ENCODE data around the gene PROSER3.

PROSER3 gene

GRCh38 chr19:35779033-35779432, 21.1 kb downstream of the PROSER3 start:
- DNase-seq: no peak

- DNase-seq: no peak
Observed at GRCh38 chr19:35780058-35780457, 22.1 kb downstream of the PROSER3 start.

DNA sequence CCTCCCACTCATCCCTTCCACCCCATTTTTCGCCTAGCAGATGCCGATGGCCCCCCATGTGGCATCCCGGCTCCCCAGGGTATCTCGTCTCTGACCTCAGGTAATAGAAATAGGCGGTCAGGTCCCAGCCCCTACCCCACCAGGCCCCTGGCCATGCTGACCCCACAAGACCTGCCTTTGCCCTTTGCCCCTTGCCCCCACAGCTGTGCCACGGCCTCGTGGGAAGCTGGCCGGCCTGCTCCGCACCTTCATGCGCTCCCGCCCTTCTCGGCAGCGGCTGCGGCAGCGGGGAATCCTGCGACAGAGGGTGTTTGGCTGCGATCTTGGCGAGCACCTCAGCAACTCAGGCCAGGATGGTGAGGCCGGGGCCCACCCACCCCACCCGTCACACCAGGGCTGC, 22.7 kb downstream of the PROSER3 start:
- DNase-seq: no peak

DNA sequence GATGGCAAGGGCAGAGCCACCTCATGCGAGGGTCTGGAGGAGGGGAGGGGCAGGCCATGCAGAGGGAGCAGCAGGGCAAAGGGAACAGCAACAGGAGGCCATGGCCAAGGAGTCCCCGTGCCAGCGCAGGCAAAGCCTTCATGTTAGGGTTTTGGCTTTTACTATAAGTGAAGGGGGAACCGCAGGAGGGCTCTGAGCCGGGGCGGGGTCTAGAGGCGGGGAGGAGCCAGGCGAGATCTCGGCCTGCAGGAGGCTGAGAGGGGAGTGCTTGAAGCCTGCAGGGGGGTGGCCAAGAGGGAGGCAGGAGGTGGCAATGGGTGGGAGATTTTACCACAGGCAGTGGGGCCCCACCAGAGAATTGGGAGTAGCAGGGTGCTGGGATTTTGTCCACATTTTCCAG, 23.7 kb downstream of the PROSER3 start:
- no peak for DNase-seq

DNA sequence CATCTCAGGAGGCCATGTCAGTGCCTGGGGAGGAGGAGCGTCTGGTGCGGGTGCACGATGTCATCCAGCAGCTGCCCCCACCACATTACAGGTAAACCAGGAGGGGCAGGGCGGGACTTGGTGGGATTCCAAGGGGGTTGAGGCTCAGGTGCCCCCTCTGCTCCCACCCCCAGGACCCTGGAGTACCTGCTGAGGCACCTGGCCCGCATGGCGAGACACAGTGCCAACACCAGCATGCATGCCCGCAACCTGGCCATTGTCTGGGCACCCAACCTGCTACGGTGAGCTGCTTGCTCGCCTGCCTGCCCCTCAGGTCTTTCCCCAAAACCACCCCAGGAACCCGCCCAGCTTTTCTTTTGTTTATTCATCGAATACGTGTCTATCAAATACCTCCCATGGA, 24.6 kb downstream of the PROSER3 start:
- no peak for DNase-seq

GRCh38 chr19:35783469-35784434, 25.8 kb downstream of the PROSER3 start:
- no peak for DNase-seq

DNA sequence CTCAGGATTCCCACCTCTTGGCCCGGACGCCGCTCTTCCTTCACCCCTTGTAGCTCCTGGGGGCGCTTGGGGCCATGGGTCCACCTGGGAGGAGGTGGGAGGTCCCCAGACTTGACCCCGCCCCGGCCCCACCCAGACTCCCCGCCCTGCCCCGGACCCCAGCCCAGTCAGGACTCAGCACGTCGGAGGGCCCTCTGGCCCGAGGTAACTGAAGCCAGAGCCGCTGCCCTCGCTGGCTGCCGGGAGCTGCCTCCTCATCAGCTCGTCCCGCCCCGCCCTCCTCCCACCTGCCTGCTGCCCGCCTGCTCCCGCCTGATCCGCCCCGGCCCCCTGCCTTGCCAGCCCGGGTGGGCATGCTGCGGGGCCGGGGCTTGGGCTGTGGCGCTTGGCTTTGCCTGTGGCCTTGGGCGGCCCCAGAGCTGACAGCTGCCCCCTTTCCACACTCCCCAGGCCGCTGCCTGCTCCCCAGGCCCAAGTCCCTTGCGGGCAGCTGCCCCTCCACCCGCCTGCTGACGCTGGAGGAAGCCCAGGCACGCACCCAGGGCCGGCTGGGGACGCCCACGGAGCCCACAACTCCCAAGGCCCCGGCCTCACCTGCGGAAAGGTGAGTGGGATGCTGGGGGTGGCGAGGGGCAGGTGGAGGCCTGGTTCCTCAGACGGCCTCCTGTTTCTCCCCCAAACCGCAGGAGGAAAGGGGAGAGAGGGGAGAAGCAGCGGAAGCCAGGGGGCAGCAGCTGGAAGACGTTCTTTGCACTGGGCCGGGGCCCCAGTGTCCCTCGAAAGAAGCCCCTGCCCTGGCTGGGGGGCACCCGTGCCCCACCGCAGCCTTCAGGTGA, 26.7 kb downstream of the PROSER3 start:
- no peak for DNase-seq

GRCh38 chr19:35785339-35785627, 27.3 kb downstream of the PROSER3 start:
- DNase-seq: no peak

GRCh38 chr19:35786299-35787160, 28.6 kb downstream of the PROSER3 start:
- no peak for DNase-seq

DNA sequence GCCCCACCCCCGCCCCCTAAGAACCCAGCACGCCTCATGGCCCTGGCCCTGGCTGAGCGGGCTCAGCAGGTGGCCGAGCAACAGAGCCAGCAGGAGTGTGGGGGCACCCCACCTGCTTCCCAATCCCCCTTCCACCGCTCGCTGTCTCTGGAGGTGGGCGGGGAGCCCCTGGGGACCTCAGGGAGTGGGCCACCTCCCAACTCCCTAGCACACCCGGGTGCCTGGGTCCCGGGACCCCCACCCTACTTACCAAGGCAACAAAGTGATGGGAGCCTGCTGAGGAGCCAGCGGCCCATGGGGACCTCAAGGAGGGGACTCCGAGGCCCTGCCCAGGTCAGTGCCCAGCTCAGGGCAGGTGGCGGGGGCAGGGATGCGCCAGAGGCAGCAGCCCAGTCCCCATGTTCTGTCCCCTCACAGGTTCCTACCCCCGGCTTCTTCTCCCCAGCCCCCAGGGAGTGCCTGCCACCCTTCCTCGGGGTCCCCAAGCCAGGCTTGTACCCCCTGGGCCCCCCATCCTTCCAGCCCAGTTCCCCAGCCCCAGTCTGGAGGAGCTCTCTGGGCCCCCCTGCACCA, 29.3 kb downstream of the PROSER3 start:
- no peak for DNase-seq

DNA sequence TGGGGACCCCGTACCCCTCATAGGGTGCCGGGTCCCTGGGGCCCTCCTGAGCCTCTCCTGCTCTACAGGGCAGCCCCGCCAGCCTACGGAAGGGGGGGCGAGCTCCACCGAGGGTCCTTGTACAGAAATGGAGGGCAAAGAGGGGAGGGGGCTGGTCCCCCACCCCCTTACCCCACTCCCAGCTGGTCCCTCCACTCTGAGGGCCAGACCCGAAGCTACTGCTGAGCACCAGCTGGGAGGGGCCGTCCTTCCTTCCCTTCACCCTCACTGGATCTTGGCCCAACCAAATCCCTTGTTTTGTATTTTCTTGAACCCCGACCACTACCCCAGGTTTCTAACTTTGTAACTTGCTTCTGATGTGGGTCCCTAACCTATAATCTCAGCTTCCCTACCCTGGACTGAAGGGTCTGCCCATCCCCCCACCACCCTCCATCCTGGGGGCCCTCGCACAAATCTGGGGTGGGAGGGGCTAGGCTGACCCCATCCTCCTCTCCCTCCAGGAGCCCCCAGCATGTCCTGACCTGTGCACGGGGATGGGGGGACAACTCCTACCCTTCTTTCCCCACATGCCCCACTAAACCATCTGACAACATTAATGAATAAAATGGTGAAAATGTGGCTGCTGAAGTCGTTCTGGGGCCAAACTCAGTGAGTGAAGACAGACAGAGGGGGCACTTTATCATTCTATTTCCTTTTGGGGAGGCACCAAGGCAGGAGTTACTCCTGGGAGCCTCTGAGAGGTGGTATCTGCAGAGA, 30.4 kb downstream of the PROSER3 start:
- DNase-seq: no peak

- DNase-seq: no peak
Observed at GRCh38 chr19:35789195-35789977, 31.4 kb downstream of the PROSER3 start.

DNA sequence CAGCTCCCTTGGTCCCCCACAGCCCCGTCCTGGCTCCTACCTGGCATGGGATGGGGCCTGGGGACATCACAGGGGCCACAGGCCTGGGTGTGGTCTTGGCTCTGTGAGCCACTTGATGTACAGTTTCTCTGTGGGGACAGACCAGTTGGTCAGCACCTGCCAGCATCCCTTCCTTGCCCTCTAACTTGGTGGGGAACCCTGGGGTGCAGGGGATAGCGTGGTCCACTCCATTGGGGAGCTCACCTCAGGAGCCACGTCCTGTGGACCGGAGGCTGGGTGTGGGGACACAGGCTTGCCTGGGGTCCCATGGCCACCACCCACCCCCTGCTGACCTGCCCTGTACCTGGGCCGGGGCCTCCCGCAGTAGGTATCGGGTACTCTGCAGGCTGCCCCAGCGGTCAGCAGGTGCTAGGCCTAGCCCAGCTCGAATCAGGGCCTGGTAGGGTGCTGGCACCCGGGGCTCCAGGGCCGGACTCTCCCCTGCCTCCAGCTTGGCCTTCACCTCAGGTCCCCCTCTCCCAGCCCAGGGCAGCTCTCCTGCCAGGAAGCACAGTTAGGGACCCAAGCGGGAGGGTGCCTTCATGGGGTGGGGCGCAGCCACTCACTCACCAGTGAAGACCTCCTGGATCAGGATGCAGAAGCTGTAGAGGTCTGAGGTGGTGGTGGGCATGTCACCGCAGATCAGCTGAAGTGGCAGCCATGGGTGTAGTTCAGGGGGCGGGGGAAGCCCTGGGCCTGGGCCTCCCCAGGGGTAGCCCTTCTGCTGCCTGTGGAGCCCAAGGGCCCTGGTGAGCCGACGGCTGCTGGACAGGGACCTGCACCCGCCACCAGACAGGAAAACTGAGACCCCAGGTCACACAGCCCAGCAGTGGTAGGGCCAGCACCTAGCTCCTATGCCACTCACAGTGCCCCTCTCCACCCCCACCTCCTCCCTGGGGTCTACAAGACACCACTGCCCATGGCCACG, 32.3 kb downstream of the PROSER3 start:
- no peak for DNase-seq

DNA sequence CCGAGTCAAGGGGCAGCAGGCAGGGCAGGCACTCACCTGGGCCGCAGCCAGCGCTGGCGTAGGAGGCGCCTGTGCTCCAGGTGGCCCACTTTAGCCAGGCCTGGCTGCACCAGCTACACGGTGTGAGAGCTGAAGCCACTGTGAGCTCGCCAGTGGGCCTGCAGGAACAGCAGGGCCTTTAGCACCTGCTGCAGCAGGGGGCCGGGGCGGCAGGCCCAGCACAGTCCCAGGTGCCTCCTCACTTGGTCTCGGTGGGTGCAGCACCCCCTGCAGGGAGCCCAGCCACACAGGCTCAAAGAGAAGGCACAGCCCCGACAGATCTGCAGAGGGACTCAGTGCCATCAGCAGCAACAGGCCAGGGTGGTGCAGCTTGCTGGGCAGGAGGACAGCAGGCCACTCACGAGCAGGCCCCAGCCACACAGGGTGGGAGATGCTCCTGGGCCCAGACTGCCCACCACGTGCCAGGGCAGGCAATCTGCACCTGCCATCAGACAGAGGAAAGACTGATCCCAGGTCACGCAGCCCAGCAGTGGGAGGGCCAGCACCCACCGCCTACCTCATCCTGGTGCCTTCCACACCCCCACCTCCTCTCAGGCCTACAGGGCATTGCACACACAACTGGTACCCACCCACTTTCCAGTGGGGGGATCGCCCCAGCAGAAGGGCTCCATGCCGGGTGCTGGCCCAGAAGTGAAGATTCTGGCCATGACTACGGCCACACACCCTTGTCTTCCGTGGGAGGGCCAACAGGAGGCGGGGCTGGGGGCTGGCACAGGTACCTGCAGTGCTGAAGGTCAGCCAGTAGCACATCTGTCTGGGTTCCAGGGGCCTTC, 33.2 kb downstream of the PROSER3 start:
- DNase-seq: no peak

DNA sequence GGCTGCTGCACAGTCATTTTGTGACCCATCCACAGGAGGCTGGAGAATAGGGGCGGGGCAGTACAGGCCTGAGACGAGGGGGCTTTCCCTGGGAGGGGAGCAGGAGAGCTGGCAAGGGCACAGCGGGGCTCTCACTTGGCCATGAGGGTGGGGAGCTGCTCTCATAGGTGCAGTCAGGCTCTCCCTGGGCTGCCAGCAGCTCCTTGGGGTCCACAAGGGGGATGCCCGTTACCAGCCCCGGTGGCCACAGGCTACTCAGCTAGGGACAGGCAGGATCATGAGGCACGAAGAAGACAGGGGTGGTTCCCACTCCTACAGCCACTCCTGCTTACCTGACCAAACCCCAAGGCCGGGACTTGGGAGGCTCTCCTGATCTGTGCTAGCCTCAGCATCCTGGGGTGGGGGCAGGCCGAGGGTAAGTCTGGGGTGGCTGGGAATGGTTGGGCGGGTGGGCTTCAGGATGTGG, 33.9 kb downstream of the PROSER3 start:
- no peak for DNase-seq

DNA sequence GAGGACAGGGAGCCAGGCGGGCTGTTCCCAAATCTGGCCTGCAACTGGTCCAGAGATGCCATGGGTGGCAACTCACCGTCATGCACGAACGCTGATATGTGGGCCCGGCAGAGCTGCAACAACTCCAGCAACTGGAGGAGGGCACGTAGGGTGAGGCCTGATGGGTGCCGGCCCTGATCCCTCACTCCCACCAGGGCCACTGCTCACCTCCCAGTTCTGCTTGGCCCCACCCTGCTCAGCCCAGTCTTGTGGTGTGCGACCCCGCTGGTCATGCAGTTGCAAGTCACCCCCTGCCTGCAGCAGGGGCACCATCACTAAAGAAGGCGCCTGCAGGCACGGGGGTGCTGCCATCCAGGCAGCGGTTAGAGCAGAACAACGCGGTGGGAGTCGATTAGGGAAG, 34.3 kb downstream of the PROSER3 start:
- DNase-seq: no peak

- DNase-seq: no peak
Observed at GRCh38 chr19:35792888-35793287, 34.9 kb downstream of the PROSER3 start.

GRCh38 chr19:35793381-35794165, 35.6 kb downstream of the PROSER3 start:
- DNase-seq: no peak

Data from NCI-H1105 treated with DMSO at 0.1 percent for 48 hours (cell line).